HepG2 (cell line): ENCODE data around the gene ADSS1. TPM values are rescaled to one million over a fixed set of nuclear protein-coding genes. Genes with fewer than 3 reads are reported as not detected.

Experiments used
- CCAR2 ChIP-seq: fragments of 200-400 bp; formaldehyde crosslinking; optimal IDR thresholded peaks from 2 replicates; pipeline ENCODE3; 2018; ENCODE audit warnings: low read depth, mild to moderate bottlenecking, low read length, moderate library complexity
- DMAP1 ChIP-seq: IDR thresholded peaks from 2 replicates; pipeline ENCODE4 v1.6.1; 2016
- DNMT3B ChIP-seq: conservative IDR thresholded peaks from 2 replicates; pipeline ENCODE4 v1.6.1; 2016; ENCODE audit warnings: missing biosample characterization, control low read depth
- FIP1L1 ChIP-seq: fragments of 200-400 bp; formaldehyde crosslinking; IDR thresholded peaks from 2 replicates; pipeline ENCODE4 v1.6.1; 2018; ENCODE audit warnings: low read depth, mild to moderate bottlenecking, low read length, moderate library complexity, borderline replicate concordance; ENCODE audit not compliant: insufficient read depth
- GPBP1L1 ChIP-seq: sonication (generic); formaldehyde crosslinking; IDR thresholded peaks from 2 replicates; pipeline ENCODE4 v1.5.0; 2020; ENCODE audit warnings: mild to moderate bottlenecking, missing genetic modification reagents
- GRHL1 ChIP-seq: sonication (generic); formaldehyde crosslinking; conservative IDR thresholded peaks from 2 replicates; pipeline ENCODE4 v1.8.0; 2022; ENCODE audit warnings: missing genetic modification reagents
- NFE2L2 ChIP-seq: fragments of 150-350 bp; IDR thresholded peaks from 2 replicates; pipeline ENCODE4 v1.6.1; 2014; ENCODE audit warnings: low read length
- NFIC ChIP-seq: IDR thresholded peaks from 2 replicates; pipeline ENCODE4 v1.6.1; 2012; ENCODE audit warnings: mild to moderate bottlenecking, low read length, inconsistent platforms
- NFKBIZ ChIP-seq: IDR thresholded peaks from 2 replicates; pipeline ENCODE4 v1.6.1; 2018; ENCODE audit warnings: missing genetic modification reagents, missing compliant biosample characterization
- NR0B2 ChIP-seq: sonication (generic); formaldehyde crosslinking; IDR thresholded peaks from 2 replicates; pipeline ENCODE4 v1.4.0; 2020; ENCODE audit warnings: mild to moderate bottlenecking, missing genetic modification reagents
- PAWR ChIP-seq: sonication (generic); formaldehyde crosslinking; IDR thresholded peaks from 2 replicates; pipeline ENCODE4 v1.4.0; 2020; ENCODE audit warnings: missing genetic modification reagents, mild to moderate bottlenecking, borderline replicate concordance
- SRSF4 ChIP-seq: fragments of 200-400 bp; formaldehyde crosslinking; IDR thresholded peaks from one replicate; pipeline ENCODE4 v1.6.1; 2018; ENCODE audit warnings: mild to moderate bottlenecking, low read depth, low read length, moderate library complexity; ENCODE audit not compliant: poor library complexity, severe bottlenecking
- STAT5B ChIP-seq: sonication (generic); formaldehyde crosslinking; IDR thresholded peaks from 2 replicates; pipeline ENCODE4 v1.4.0; 2020; ENCODE audit warnings: missing genetic modification reagents
- TEF ChIP-seq: sonication (generic); formaldehyde crosslinking; IDR thresholded peaks from 2 replicates; pipeline ENCODE4 v1.5.0; 2020; ENCODE audit warnings: missing genetic modification reagents
- ZBTB44 ChIP-seq: sonication (generic); formaldehyde crosslinking; IDR thresholded peaks from 2 replicates; pipeline ENCODE4 v1.4.0; 2020; ENCODE audit warnings: missing genetic modification reagents
- ZNF232 ChIP-seq: sonication (generic); formaldehyde crosslinking; IDR thresholded peaks from 2 replicates; pipeline ENCODE4 v1.4.0; 2020; ENCODE audit warnings: missing genetic modification reagents, borderline replicate concordance
- ZNF274 ChIP-seq: sonication (generic); formaldehyde crosslinking; IDR thresholded peaks from 2 replicates; pipeline ENCODE4 v1.5.1; 2020; ENCODE audit warnings: mild to moderate bottlenecking, missing genetic modification reagents
- ZNF326 ChIP-seq: sonication (generic); formaldehyde crosslinking; IDR thresholded peaks from 2 replicates; pipeline ENCODE4 v1.4.0; 2020; ENCODE audit warnings: missing genetic modification reagents, borderline replicate concordance
- ZNF329 ChIP-seq: sonication (generic); formaldehyde crosslinking; IDR thresholded peaks from 2 replicates; pipeline ENCODE4 v1.9.0; 2021; ENCODE audit warnings: low read depth, mild to moderate bottlenecking, missing genetic modification reagents
- ZNF33A ChIP-seq: sonication (generic); formaldehyde crosslinking; IDR thresholded peaks from 2 replicates; pipeline ENCODE4 v1.5.1; 2020; ENCODE audit warnings: missing genetic modification reagents, mild to moderate bottlenecking, moderate library complexity, borderline replicate concordance
- ZNF367 ChIP-seq: sonication (generic); formaldehyde crosslinking; IDR thresholded peaks from 2 replicates; pipeline ENCODE4 v1.4.0; 2020; ENCODE audit warnings: missing genetic modification reagents, borderline replicate concordance
- ZNF496 ChIP-seq: sonication (generic); formaldehyde crosslinking; IDR thresholded peaks from 2 replicates; pipeline ENCODE4 v1.8.1; 2023; ENCODE audit warnings: mild to moderate bottlenecking, moderate library complexity, missing genetic modification reagents; ENCODE audit not compliant: insufficient replicate concordance
- ZNF576 ChIP-seq: sonication (generic); formaldehyde crosslinking; IDR thresholded peaks from 2 replicates; pipeline ENCODE4 v1.4.0; 2020; ENCODE audit warnings: mild to moderate bottlenecking, missing genetic modification reagents
- ZNF670 ChIP-seq: sonication (generic); formaldehyde crosslinking; IDR thresholded peaks from 2 replicates; pipeline ENCODE4 v1.8.0; 2022; ENCODE audit warnings: mild to moderate bottlenecking, missing genetic modification reagents, borderline replicate concordance
- polyA plus RNA-seq, 8 experiments: library from polyadenylated mRNA; depleted of rRNA in 3 of 8; stranded (reverse) in 7 of 8; unstranded in 1 of 8; fragments of >200 nt; fragmentation: Illumina TruSeq in 4 of 8; extraction: Trizol in 4 of 8; gene quantifications; 2 replicates each; pipeline versions ENCODE4 v1.2.1 to v1.2.3, GENCODE V29; 2011 to 2016; ENCODE audit warnings: low read depth in 4 of 8, missing spikeins in 1 of 8, mixed read lengths in 1 of 8; ENCODE audit not compliant: insufficient read depth in 1 of 8
- total RNA-seq, 5 experiments: library from RNA; depleted of rRNA; stranded (reverse); fragments of >200 nt; fragmentation: Illumina TruSeq; extraction: Trizol; gene quantifications; 2 replicates each; pipeline ENCODE4 v1.2.3, GENCODE V29; 2016; ENCODE audit warnings: low read depth in 1 of 5

Gene ADSS1
- total and polyA plus RNA-seq, 2 of the 13 experiments (the other 11 are each of a cell fraction or from before 2014, with no cell fraction given), result 1.0 to 36.7 TPM

- TF ChIP-seq ZBTB44 (CRISPR knock-in tag) (no peak), NFE2L2 (no peak), GRHL1 (no peak), ZNF670 (CRISPR knock-in tag) (no peak), NFIC (no peak), STAT5B (CRISPR knock-in tag) (no peak), ZNF367 (no peak), ZNF326 (CRISPR knock-in tag) (no peak), SRSF4 (no peak), ZNF274 (no peak), PAWR (CRISPR knock-in tag) (0 out of 2 replicates have a peak, but pooled peaks have one; percentile 36), ZNF33A (CRISPR knock-in tag) (no peak), TEF (CRISPR knock-in tag) (no peak), DNMT3B (no peak), FIP1L1 (no peak), ZNF329 (CRISPR knock-in tag) (no peak), DMAP1 (CRISPR knock-in tag) (no peak), GPBP1L1 (CRISPR knock-in tag) (no peak), NFKBIZ (CRISPR knock-in tag) (no peak), CCAR2 (no peak), NR0B2 (CRISPR knock-in tag) (no peak), ZNF232 (CRISPR knock-in tag) (no peak), ZNF576 (no peak), ZNF496 (CRISPR knock-in tag) (no peak)
These were observed 2.8 kb downstream of the ADSS1 start (continued) for GRCh38 chr14:104726600-104727451.
